HepG2 (cell line): Measurements from ENCODE around the gene SUMO1. TPM values are rescaled to one million over a fixed set of nuclear protein-coding genes. Genes with fewer than 3 reads are reported as not detected.

Source experiments
- CCAR2 ChIP-seq: fragments of 200-400 bp; formaldehyde crosslinking; optimal IDR thresholded peaks from 2 replicates; pipeline ENCODE3; 2018; ENCODE audit warnings: low read depth, mild to moderate bottlenecking, low read length, moderate library complexity
- CERS6 ChIP-seq: sonication (generic); formaldehyde crosslinking; IDR thresholded peaks from 2 replicates; pipeline ENCODE4 v1.5.0; 2020; ENCODE audit warnings: missing genetic modification reagents
- FOXA1 ChIP-seq, 2 experiments: fragments of 450-650 bp in 1 of 2; sonication (generic) in 1 of 2; formaldehyde crosslinking in 1 of 2; IDR thresholded peaks; 2 replicates each; pipeline versions ENCODE4 v1.4.0 to v1.6.1; 2016 to 2020; ENCODE audit warnings: missing genetic modification reagents in 1 of 2
- HNF1B ChIP-seq: sonication (generic); formaldehyde crosslinking; IDR thresholded peaks from 2 replicates; pipeline ENCODE4 v1.5.1; 2020; ENCODE audit warnings: mild to moderate bottlenecking, moderate library complexity, missing genetic modification reagents
- KDM5A ChIP-seq: fragments of 200-600 bp; sonication (generic); IDR thresholded peaks from 2 replicates; pipeline ENCODE4 v1.7.0; 2018; ENCODE audit warnings: antibody characterized with exemption, mild to moderate bottlenecking, low read length, borderline replicate concordance
- KLF9 ChIP-seq: IDR thresholded peaks from 2 replicates; pipeline ENCODE4 v1.6.1; 2016; ENCODE audit warnings: low read depth
- NFYB ChIP-seq: sonication (generic); formaldehyde crosslinking; IDR thresholded peaks from 2 replicates; pipeline ENCODE4 v1.4.0; 2020; ENCODE audit warnings: missing genetic modification reagents
- PRDM15 ChIP-seq: sonication (generic); formaldehyde crosslinking; IDR thresholded peaks from 2 replicates; pipeline ENCODE4 v1.4.0; 2020; ENCODE audit warnings: missing genetic modification reagents
- SKIL ChIP-seq: sonication (generic); formaldehyde crosslinking; IDR thresholded peaks from 2 replicates; pipeline ENCODE4 v1.8.0; 2022; ENCODE audit warnings: missing genetic modification reagents, mild to moderate bottlenecking, moderate library complexity, borderline replicate concordance
- ZBTB46 ChIP-seq: sonication (generic); formaldehyde crosslinking; IDR thresholded peaks from 2 replicates; pipeline ENCODE4 v1.4.0; 2020; ENCODE audit warnings: mild to moderate bottlenecking, missing genetic modification reagents, borderline replicate concordance
- ZNF101 ChIP-seq: sonication (generic); formaldehyde crosslinking; IDR thresholded peaks from 2 replicates; pipeline ENCODE4 v1.4.0; 2020; ENCODE audit warnings: mild to moderate bottlenecking, low read depth, missing genetic modification reagents, borderline replicate concordance
- ZNF281 ChIP-seq: sonication (generic); formaldehyde crosslinking; IDR thresholded peaks from 2 replicates; pipeline ENCODE4 v1.4.0; 2020; ENCODE audit warnings: missing genetic modification reagents, borderline replicate concordance
- ZSCAN25 ChIP-seq: sonication (generic); formaldehyde crosslinking; IDR thresholded peaks from 2 replicates; pipeline ENCODE4 v1.8.0; 2022; ENCODE audit warnings: mild to moderate bottlenecking, missing genetic modification reagents
- polyA plus RNA-seq, 8 experiments: library from polyadenylated mRNA; depleted of rRNA in 3 of 8; stranded (reverse) in 7 of 8; unstranded in 1 of 8; fragments of >200 nt; fragmentation: Illumina TruSeq in 4 of 8; extraction: Trizol in 4 of 8; gene quantifications; 2 replicates each; pipeline versions ENCODE4 v1.2.1 to v1.2.3, GENCODE V29; 2011 to 2016; ENCODE audit warnings: low read depth in 4 of 8, missing spikeins in 1 of 8, mixed read lengths in 1 of 8; ENCODE audit not compliant: insufficient read depth in 1 of 8
- total RNA-seq, 5 experiments: library from RNA; depleted of rRNA; stranded (reverse); fragments of >200 nt; fragmentation: Illumina TruSeq; extraction: Trizol; gene quantifications; 2 replicates each; pipeline ENCODE4 v1.2.3, GENCODE V29; 2016; ENCODE audit warnings: low read depth in 1 of 5

Gene SUMO1
- total and polyA plus RNA-seq, 2 of the 13 experiments (the other 11 are each of a cell fraction or from before 2014, with no cell fraction given): 101 to 173 TPM

- TF ChIP-seq SKIL: no peak; the same call in 1 of the 2 replicates
- TF ChIP-seq KDM5A: peak; percentile 86
- TF ChIP-seq ZNF101 (CRISPR knock-in tag): peak; percentile 41; the same call in 1 of the 2 replicates
- peak; percentile 37 for TF ChIP-seq HNF1B (CRISPR knock-in tag)
- TF ChIP-seq ZNF281 (CRISPR knock-in tag): peak; percentile 25; the same call in 1 of the 2 replicates
- no peak for TF ChIP-seq ZBTB46
- TF ChIP-seq PRDM15 (CRISPR knock-in tag): no peak
- 0 out of 2 replicates have a peak, but pooled peaks have one; percentile 53 for TF ChIP-seq KLF9 (CRISPR knock-in tag)
- TF ChIP-seq FOXA1 (IDR thresholded peaks at IDR 0.05): no peak
- no peak for TF ChIP-seq FOXA1 (CRISPR knock-in tag; IDR thresholded peaks at IDR 0.05)
- no peak for TF ChIP-seq CCAR2
- no peak for TF ChIP-seq CERS6 (CRISPR knock-in tag)
- 0 out of 2 replicates have a peak, but pooled peaks have one; percentile 72 for TF ChIP-seq ZSCAN25 (CRISPR knock-in tag)
- TF ChIP-seq NFYB (CRISPR knock-in tag): 0 out of 2 replicates have a peak, but pooled peaks have one; percentile 37
Measured at GRCh38 chr2:202265467-202266277, 27.3 kb upstream of the SUMO1 start, which contains the start of gene NOP58 (continued).
